GM23338 (cell line): Measurements from ENCODE around the gene FAM25A. TPM values are rescaled to one million over a fixed set of nuclear protein-coding genes. Genes with fewer than 3 reads are reported as not detected.

Experiments used
- ATAC-seq: fragments of 200-7000 bp; cut with Tn5 transposase; 3 replicates; pipeline ENCODE4 v1.9.1; 2020
- DNase-seq: peaks from one replicate; pipeline ENCODE4 v3.0.0-alpha.2; 2015; ENCODE audit warnings: low spot score
- H2AFZ ChIP-seq: fragments of 200-600 bp; sonication (generic); 2 replicates; pipeline ENCODE4 v1.8.0; 2016; ENCODE audit warnings: antibody characterized with exemption, mild to moderate bottlenecking, moderate library complexity
- H3F3A ChIP-seq: fragments of 200-600 bp; sonication (generic); replicated peaks from 2 replicates; pipeline ENCODE4 v1.8.0; 2017; ENCODE audit warnings: antibody characterized with exemption, mixed run types, low read depth
- H3K27ac ChIP-seq: fragments of 200-600 bp; sonication (generic); 2 replicates; pipeline ENCODE4 v1.6.1; 2016; ENCODE audit warnings: low read depth
- H3K27me3 ChIP-seq: fragments of 200-600 bp; sonication (generic); 2 replicates; pipeline ENCODE4 v1.8.0; 2016; ENCODE audit warnings: mild to moderate bottlenecking, mixed run types, moderate library complexity; ENCODE audit not compliant: insufficient read depth
- H3K36me3 ChIP-seq: fragments of 200-600 bp; sonication (generic); 2 replicates; pipeline ENCODE4 v1.8.0; 2016; ENCODE audit warnings: mild to moderate bottlenecking; ENCODE audit not compliant: insufficient read depth
- H3K4me1 ChIP-seq: fragments of 200-600 bp; sonication (generic); 2 replicates; pipeline ENCODE4 v1.8.0; 2016; ENCODE audit warnings: mild to moderate bottlenecking, moderate library complexity; ENCODE audit not compliant: insufficient read depth
- H3K4me2 ChIP-seq: fragments of 200-600 bp; sonication (generic); 2 replicates; pipeline ENCODE4 v1.7.1; 2017; ENCODE audit warnings: mixed run types
- H3K4me3 ChIP-seq: fragments of 200-600 bp; sonication (generic); 2 replicates; pipeline ENCODE4 v1.6.1; 2016; ENCODE audit warnings: mixed run types
- H3K79me2 ChIP-seq: fragments of 200-600 bp; sonication (generic); replicated peaks from 2 replicates; pipeline ENCODE4 v1.8.0; 2017; ENCODE audit warnings: mild to moderate bottlenecking; ENCODE audit not compliant: insufficient read depth
- H3K9me2 ChIP-seq: fragments of 200-600 bp; sonication (generic); 2 replicates; pipeline ENCODE4 v1.8.0; 2017; ENCODE audit not compliant: insufficient read depth
- H4K20me1 ChIP-seq: fragments of 200-600 bp; sonication (generic); replicated peaks from 2 replicates; pipeline ENCODE4 v1.8.0; 2017; ENCODE audit warnings: mild to moderate bottlenecking; ENCODE audit not compliant: insufficient read depth
- H3K27ac Mint-ChIP-seq: 2 replicates; pipeline ENCODE4 v1.8.0; 2020; ENCODE audit warnings: inconsistent platforms, mild to moderate bottlenecking, moderate library complexity, mixed read lengths
- H3K27me3 Mint-ChIP-seq: 3 replicates; pipeline ENCODE4 v1.8.0; 2022; ENCODE audit warnings: low read depth, mild to moderate bottlenecking, moderate library complexity, mixed read lengths, inconsistent platforms; ENCODE audit not compliant: insufficient read depth, poor library complexity
- H3K36me3 Mint-ChIP-seq: 3 replicates; pipeline ENCODE4 v1.8.0; 2021; ENCODE audit warnings: low read depth, mild to moderate bottlenecking, inconsistent platforms, moderate library complexity, mixed read lengths
- H3K4me1 Mint-ChIP-seq: 3 replicates; pipeline ENCODE4 v1.8.0; 2020; ENCODE audit warnings: mild to moderate bottlenecking, inconsistent platforms, mixed read lengths
- H3K4me3 Mint-ChIP-seq: 3 replicates; pipeline ENCODE4 v1.8.0; 2021; ENCODE audit warnings: moderate library complexity, mild to moderate bottlenecking, inconsistent platforms, mixed read lengths
- H3K9me3 Mint-ChIP-seq: 3 replicates; pipeline ENCODE4 v1.8.0; 2020; ENCODE audit warnings: moderate library complexity, mild to moderate bottlenecking, inconsistent platforms, mixed read lengths
- CREB1 ChIP-seq: fragments of 250-450 bp; sonication (Bioruptor Pico); IDR thresholded peaks from 2 replicates; pipeline ENCODE4 v1.5.0; 2020; ENCODE audit warnings: low read depth, mild to moderate bottlenecking, moderate library complexity
- CTCF ChIP-seq, 2 experiments: fragments of 200-600 bp in 1 of 2; sonication (generic) in 1 of 2; conservative IDR thresholded peaks; 2 replicates each; pipeline versions ENCODE4 v1.5.1 to v1.6.1; 2016 to 2017; ENCODE audit warnings: antibody characterized with exemption in 2 of 2, low read depth in 2 of 2, mild to moderate bottlenecking in 2 of 2, moderate library complexity in 1 of 2
- ETS1 ChIP-seq: IDR thresholded peaks from 2 replicates; pipeline ENCODE4 v1.6.1; 2016; ENCODE audit warnings: antibody characterized with exemption
- EZH2 ChIP-seq: fragments of 200-600 bp; sonication (generic); IDR thresholded peaks from one replicate; pipeline ENCODE4 v1.8.0; 2017; ENCODE audit warnings: antibody characterized with exemption, mild to moderate bottlenecking, low read depth; ENCODE audit not compliant: unreplicated experiment
- EZH2phosphoT487 ChIP-seq: fragments of 200-600 bp; sonication (generic); IDR thresholded peaks from one replicate; pipeline ENCODE4 v1.8.1; 2018; ENCODE audit warnings: antibody characterized with exemption; ENCODE audit not compliant: unreplicated experiment
- JUNB ChIP-seq: IDR thresholded peaks from one replicate; pipeline ENCODE4 v1.6.1; 2016; ENCODE audit warnings: antibody characterized with exemption; ENCODE audit not compliant: unreplicated experiment
- NANOG ChIP-seq: IDR thresholded peaks from 2 replicates; pipeline ENCODE4 v1.6.1; 2016; ENCODE audit warnings: antibody characterized with exemption, borderline replicate concordance
- POLR2AphosphoS5 ChIP-seq: IDR thresholded peaks from 2 replicates; pipeline ENCODE4 v1.6.1; 2016; ENCODE audit warnings: antibody characterized with exemption, low read depth
- REST ChIP-seq: IDR thresholded peaks from one replicate; pipeline ENCODE4 v1.6.1; 2018; ENCODE audit warnings: antibody characterized with exemption; ENCODE audit not compliant: unreplicated experiment
- STAT1 ChIP-seq: IDR thresholded peaks from one replicate; pipeline ENCODE4 v1.6.1; 2016; ENCODE audit warnings: antibody characterized with exemption; ENCODE audit not compliant: unreplicated experiment
- ZNF114 ChIP-seq: fragments of 250-450 bp; sonication (Bioruptor Pico); IDR thresholded peaks from 2 replicates; pipeline ENCODE4 v1.5.0; 2020; ENCODE audit warnings: mild to moderate bottlenecking, moderate library complexity
- ZNF331 ChIP-seq: fragments of 250-450 bp; sonication (Bioruptor Pico); IDR thresholded peaks from 2 replicates; pipeline ENCODE4 v1.5.0; 2020; ENCODE audit warnings: low read depth, mild to moderate bottlenecking, moderate library complexity
- ZNF462 ChIP-seq: fragments of 250-450 bp; sonication (Bioruptor Pico); IDR thresholded peaks from 2 replicates; pipeline ENCODE4 v1.5.0; 2020; ENCODE audit warnings: mild to moderate bottlenecking, moderate library complexity
- polyA plus RNA-seq: library from polyadenylated mRNA; unstranded; fragments of >200 nt; fragmentation: Nextera tagmentation; extraction: Ambion mirVana; gene quantifications from 2 replicates; pipeline ENCODE4 v1.2.1, GENCODE V29; 2016
- total RNA-seq: library from RNA; depleted of rRNA; stranded (reverse); fragments of >200 nt; shearing (Covaris generic); gene quantifications from 2 replicates; pipeline ENCODE4 v1.2.3, GENCODE V29; 2014

The FAM25A gene
- total and polyA plus RNA-seq, 2 experiments from 2014 or later: not detected

- Mint-ChIP-seq H3K9me3 (no peaks in the 10 kb centered on the region), H3K27ac (no peak overlapping the region), H3K36me3 (peaks cover 41% of the 10 kb centered on the region), H3K4me1 (no peaks in the 10 kb centered on the region), H3K27me3 (no peaks in the 10 kb centered on the region), H3K4me3 (no peak overlapping the region)
- no peaks in the 10 kb centered on the region for H3F3A ChIP-seq
- H3K4me2 ChIP-seq: no peak overlapping the region
- peaks cover 30% of the 10 kb centered on the region for H3K36me3 ChIP-seq
- DNase-seq (no peak), ATAC-seq (no peak)
- TF ChIP-seq JUNB (no peak), EZH2phosphoT487 (no peak), NANOG (no peak), POLR2AphosphoS5 (no peak), ZNF331 (CRISPR knock-in tag) (no peak), CREB1 (no peak), ZNF462 (CRISPR knock-in tag) (no peak), REST (no peak), EZH2 (no peak), ZNF114 (CRISPR knock-in tag) (no peak), CTCF (conservative IDR thresholded peaks at IDR 0.05; ENCODE audit: low read depth in 2 of 2) (no peak), ETS1 (no peak), STAT1 (no peak)
- no peaks in the 10 kb centered on the region for H3K9me2 ChIP-seq
- no peak overlapping the region for H2AFZ ChIP-seq
- no peaks in the 10 kb centered on the region for H3K27me3 ChIP-seq
- no peak overlapping the region for H3K27ac ChIP-seq
- peaks cover 5% of the 10 kb centered on the region; the same call in 1 of the 2 replicates for H4K20me1 ChIP-seq
- H3K4me1 ChIP-seq: no peaks in the 10 kb centered on the region
- H3K79me2 ChIP-seq: 0 out of 2 replicates have a peak, but pooled peaks cover 3% of the 10 kb centered on the region
- no peak overlapping the region for H3K4me3 ChIP-seq
Observed at GRCh38 chr10:87072449-87072848, 52.4 kb downstream of the FAM25A start.
